Dermis microvascular lymphatic vessel endothelial cell (primary cell): ENCODE results near the gene IMMP2L. TPM values are rescaled to one million over a fixed set of nuclear protein-coding genes. Genes with fewer than 3 reads are reported as not detected.
A peak's percentile ranks its signal among the peaks of the same experiment; 100 is the strongest.

ENCODE experiments used
- DNase-seq, 2 donors: peaks; one replicate each; pipeline versions ENCODE4 v3.0.0 to v3.0.0-alpha.2; 2010; ENCODE audit warnings: low read depth in 2 of 2
- total RNA-seq: library from RNA; depleted of rRNA; stranded (reverse); fragments of >200 nt; gene quantifications from 2 replicates; pipeline ENCODE4 v1.2.1, GENCODE V29; 2014

The IMMP2L gene
- total RNA-seq, 1 donor from 2014 or later: 6.0 TPM

- no peak for DNase-seq
Measured at GRCh38 chr7:110827287-110827855, 734.9 kb downstream of the IMMP2L start.

- DNase-seq: no peak
Measured at GRCh38 chr7:110813986-110814385, 748.3 kb downstream of the IMMP2L start.

GRCh38 chr7:110809832-110810231 lies 752.5 kb downstream of the IMMP2L start:
- DNase-seq: no peak

- DNase-seq: no peak
Measured at GRCh38 chr7:110808361-110808760, 753.9 kb downstream of the IMMP2L start.

GRCh38 chr7:110804501-110804900 lies 757.8 kb downstream of the IMMP2L start:
- DNase-seq: no peak

- no peak for DNase-seq
Measured at GRCh38 chr7:110803602-110804143, 758.6 kb downstream of the IMMP2L start.

- DNase-seq: no peak
Measured at GRCh38 chr7:110801502-110801901, 760.8 kb downstream of the IMMP2L start.

- DNase-seq: no peak
Measured at GRCh38 chr7:110800984-110801383, 761.3 kb downstream of the IMMP2L start.

- no peak for DNase-seq
Measured at GRCh38 chr7:110797656-110798055, 764.6 kb downstream of the IMMP2L start.

GRCh38 chr7:110790992-110791391 lies 771.3 kb downstream of the IMMP2L start:
- no peak for DNase-seq

GRCh38 chr7:110786328-110786965 lies 775.8 kb downstream of the IMMP2L start:
- DNase-seq: no peak

GRCh38 chr7:110784749-110785148 lies 777.5 kb downstream of the IMMP2L start:
- no peak for DNase-seq

- no peak for DNase-seq
Measured at GRCh38 chr7:110780712-110781111, 781.6 kb downstream of the IMMP2L start.

- no peak for DNase-seq
Measured at GRCh38 chr7:110779339-110779738, 783.0 kb downstream of the IMMP2L start.

GRCh38 chr7:110775046-110775445 lies 787.2 kb downstream of the IMMP2L start:
- DNase-seq: no peak

GRCh38 chr7:110774071-110774470 lies 788.2 kb downstream of the IMMP2L start:
- no peak for DNase-seq

- no peak for DNase-seq
Measured at GRCh38 chr7:110772615-110773014, 789.7 kb downstream of the IMMP2L start.

- no peak for DNase-seq
Measured at GRCh38 chr7:110771717-110772116, 790.6 kb downstream of the IMMP2L start.

GRCh38 chr7:110767550-110768110 lies 794.7 kb downstream of the IMMP2L start:
- no peak for DNase-seq

GRCh38 chr7:110766864-110767263 lies 795.4 kb downstream of the IMMP2L start:
- DNase-seq: no peak

GRCh38 chr7:110764852-110765251 lies 797.4 kb downstream of the IMMP2L start:
- no peak for DNase-seq

GRCh38 chr7:110762546-110763225 lies 799.6 kb downstream of the IMMP2L start:
- DNase-seq: peak in 1 of 2 donors; percentile 5
